Fibroblast of mammary gland (primary cell): ENCODE results near the gene ZNF169.
"Not testable (repeated sequence)": the region's sequence is repeated elsewhere in the genome, so short reads cannot be mapped to it uniquely, and the experiment has no call there.

Experiments used
- DNase-seq: peaks from one replicate; pipeline ENCODE4 v3.0.0-alpha.2; 2010; ENCODE audit warnings: low read depth
- H3K4me3 ChIP-seq: 2 replicates; pipeline ENCODE4 v1.5.1; 2011; ENCODE audit warnings: low read depth, mild to moderate bottlenecking, low read length, moderate library complexity; ENCODE audit not compliant: control insufficient read depth
- CTCF ChIP-seq: conservative IDR thresholded peaks from 2 replicates; pipeline ENCODE4 v1.5.1; 2011; ENCODE audit warnings: low read depth, low read length, inconsistent platforms; ENCODE audit not compliant: control insufficient read depth, insufficient read depth

ZNF169 gene

GRCh38 chr9:94228616-94229015 is 30.5 kb upstream of the ZNF169 start:
- TF ChIP-seq CTCF = no peak

GRCh38 chr9:94232428-94232827 is 26.7 kb upstream of the ZNF169 start:
- no peak for DNase-seq
- no peak overlapping the region for H3K4me3 ChIP-seq
- no peak for TF ChIP-seq CTCF

More at GRCh38 chr9:94228616-94229015, 30.5 kb upstream of the ZNF169 start:
- no peak overlapping the region for H3K4me3 ChIP-seq
- DNase-seq = no peak

GRCh38 chr9:94241098-94241497 is 18.0 kb upstream of the ZNF169 start:
- DNase-seq, H3K4me3 ChIP-seq: not testable (repeated sequence)

- H3K4me3 ChIP-seq = no peak overlapping the region
- TF ChIP-seq CTCF = no peak
- no peak for DNase-seq
These were observed 13.4 kb upstream of the ZNF169 start for GRCh38 chr9:94245651-94246050.

- TF ChIP-seq CTCF = no peak
- DNase-seq = no peak
- no peak overlapping the region for H3K4me3 ChIP-seq
These were observed 8.6 kb upstream of the ZNF169 start for GRCh38 chr9:94250456-94250855.

- no peak overlapping the region for H3K4me3 ChIP-seq
- DNase-seq = no peak
- TF ChIP-seq CTCF = no peak
These were observed 3.1 kb upstream of the ZNF169 start for GRCh38 chr9:94256007-94256406.

GRCh38 chr9:94265626-94266402 is 6.7 kb downstream of the ZNF169 start:
- DNase-seq, H3K4me3 ChIP-seq: not testable (repeated sequence)

GRCh38 chr9:94269264-94269663 is 10.2 kb downstream of the ZNF169 start:
- TF ChIP-seq CTCF = no peak
- DNase-seq = no peak
- no peak overlapping the region for H3K4me3 ChIP-seq
